ENCODE measurements around the gene TPRX2.
"Not testable (repeated sequence)": the region's sequence is repeated elsewhere in the genome, so short reads cannot be mapped to it uniquely, and the experiment has no call there.

TPRX2 gene

DNA sequence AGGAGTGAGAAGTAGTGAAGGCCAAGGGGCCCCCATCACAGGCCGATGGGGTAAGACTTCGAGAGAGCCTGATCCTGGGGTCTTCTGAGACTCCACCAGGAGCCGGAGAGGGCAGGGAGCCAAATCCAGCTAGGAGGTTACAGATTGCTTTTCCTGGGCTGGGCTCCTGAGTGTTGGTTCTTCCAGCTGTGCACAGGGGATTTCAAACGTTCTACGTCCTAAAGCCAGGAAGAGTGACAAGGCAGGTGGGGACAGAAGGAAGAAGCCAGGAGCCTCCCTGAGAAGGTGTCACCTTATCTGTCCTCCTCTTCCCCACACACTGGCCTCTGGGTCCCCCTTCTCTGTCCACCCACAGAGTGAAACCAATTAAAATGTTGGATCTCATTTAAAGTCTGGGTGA is 16.1 kb upstream of the TPRX2 start:
- intact Hi-C loops (cut with micrococcal nuclease), result no loop called here
- Mint-ChIP-seq H3K4me3 (no peak overlapping the region), H3K9me3 (no peaks in the 10 kb centered on the region), H3K36me3 (ENCODE audit: low read depth) (no peaks in the 10 kb centered on the region), H3K4me1 (ENCODE audit: low read depth) (no peaks in the 10 kb centered on the region), H3K27me3 (peaks cover 12% of the 10 kb centered on the region), H3K27ac (no peak overlapping the region)

GRCh38 chr19:47848425-47848822 is 10.6 kb upstream of the TPRX2 start:
- intact Hi-C loops (cut with micrococcal nuclease), result no loop called here
- Mint-ChIP-seq H3K27ac (no peak overlapping the region), H3K9me3 (no peaks in the 10 kb centered on the region), H3K4me3 (no peak overlapping the region), H3K36me3 (ENCODE audit: low read depth) (no peaks in the 10 kb centered on the region), H3K27me3 (peaks cover 49% of the 10 kb centered on the region), H3K4me1 (ENCODE audit: low read depth) (peaks cover 8% of the 10 kb centered on the region)

GRCh38 chr19:47848823-47849473 is 10.1 kb upstream of the TPRX2 start:
- Mint-ChIP-seq H3K27me3 (peaks cover 53% of the 10 kb centered on the region), H3K9me3 (no peaks in the 10 kb centered on the region), H3K36me3 (ENCODE audit: low read depth) (no peaks in the 10 kb centered on the region), H3K4me3 (no peak overlapping the region), H3K4me1 (ENCODE audit: low read depth) (peaks cover 8% of the 10 kb centered on the region), H3K27ac (no peak overlapping the region)
- intact Hi-C loops (cut with micrococcal nuclease), result no loop called here

- intact Hi-C loops (cut with micrococcal nuclease), result no loop called here
- peaks cover 8% of the 10 kb centered on the region for H3K4me1 Mint-ChIP-seq (ENCODE audit: low read depth)
- H3K27me3 Mint-ChIP-seq, result peaks cover 57% of the 10 kb centered on the region
- H3K9me3 Mint-ChIP-seq, result no peaks in the 10 kb centered on the region
- no peaks in the 10 kb centered on the region for H3K36me3 Mint-ChIP-seq (ENCODE audit: low read depth)
- H3K27ac Mint-ChIP-seq, result no peak overlapping the region
- H3K4me3 Mint-ChIP-seq, result no peak overlapping the region
Measured at GRCh38 chr19:47853003-47853402, 6.0 kb upstream of the TPRX2 start.

DNA sequence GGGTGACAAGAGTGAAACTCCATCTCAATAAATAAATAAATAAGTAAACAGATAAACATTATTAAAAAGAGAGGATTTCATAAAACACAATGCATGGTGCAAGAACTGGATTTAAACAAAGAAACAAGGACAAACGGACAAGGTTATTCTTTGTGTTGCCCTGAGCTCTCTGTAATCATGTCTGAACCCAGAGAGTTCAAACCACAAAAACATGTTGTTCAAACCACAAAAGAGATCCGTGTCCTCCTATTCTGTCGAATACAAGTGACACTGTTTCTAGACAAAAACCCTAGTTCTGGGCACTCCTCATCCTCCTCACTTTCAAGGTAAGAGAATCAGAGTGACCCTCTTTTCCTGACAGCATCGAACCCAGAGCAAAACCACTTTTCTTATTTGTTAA is 4.6 kb upstream of the TPRX2 start:
- intact Hi-C loops (cut with micrococcal nuclease), result no loop called here
- H3K4me3 Mint-ChIP-seq, result no peak overlapping the region
- no peaks in the 10 kb centered on the region for H3K36me3 Mint-ChIP-seq (ENCODE audit: low read depth)
- H3K9me3 Mint-ChIP-seq, result no peaks in the 10 kb centered on the region
- H3K27me3 Mint-ChIP-seq, result peaks cover 49% of the 10 kb centered on the region
- H3K27ac Mint-ChIP-seq, result no peak overlapping the region
- peaks cover 5% of the 10 kb centered on the region for H3K4me1 Mint-ChIP-seq (ENCODE audit: low read depth)

- H3K4me1 Mint-ChIP-seq (ENCODE audit: low read depth); H3K4me3 Mint-ChIP-seq; H3K36me3 Mint-ChIP-seq (ENCODE audit: low read depth); intact Hi-C loops (cut with micrococcal nuclease); H3K27ac Mint-ChIP-seq; H3K9me3 Mint-ChIP-seq: not testable (repeated sequence)
- peaks cover 42% of the 10 kb centered on the region for H3K27me3 Mint-ChIP-seq
Measured at GRCh38 chr19:47858231-47858630, 804 bp upstream of the TPRX2 start.

DNA sequence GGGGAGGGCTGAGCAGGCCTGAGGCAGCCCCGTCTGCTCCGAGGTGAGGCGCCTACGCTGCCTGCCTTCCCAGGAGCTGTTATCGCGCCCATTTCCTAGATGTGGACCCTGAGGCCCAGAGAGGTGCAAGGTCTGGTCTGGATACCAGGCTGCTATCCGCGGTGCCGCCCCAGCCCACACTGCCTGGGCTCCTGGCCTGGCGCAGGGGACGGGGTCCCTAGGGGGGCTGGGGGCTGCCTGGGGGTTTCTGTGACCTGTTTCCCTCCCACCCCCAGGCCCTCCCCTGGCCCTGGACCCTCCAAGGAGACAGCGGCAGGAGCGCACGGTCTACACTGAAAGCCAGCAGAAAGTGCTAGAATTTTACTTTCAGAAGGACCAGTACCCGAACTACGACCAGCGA is 803 bp downstream of the TPRX2 start:
- H3K4me3 Mint-ChIP-seq, result not testable (repeated sequence)

GRCh38 chr19:47860602-47861297 is 1.7 kb downstream of the TPRX2 start:
- Mint-ChIP-seq H3K36me3 (ENCODE audit: low read depth) (no peaks in the 10 kb centered on the region), H3K4me3 (no peak overlapping the region), H3K4me1 (ENCODE audit: low read depth) (no peaks in the 10 kb centered on the region), H3K27ac (no peak overlapping the region), H3K9me3 (peaks cover 9% of the 10 kb centered on the region), H3K27me3 (peaks cover 34% of the 10 kb centered on the region)
- intact Hi-C loops (cut with micrococcal nuclease), result loop anchor here (5.0 kb wide), 1 partner anchor 48 kb away; no protein-coding TSS in a partner anchor

More for the DNA sequence above, 803 bp downstream of the TPRX2 start:
- H3K36me3 Mint-ChIP-seq (ENCODE audit: low read depth); H3K4me1 Mint-ChIP-seq (ENCODE audit: low read depth); H3K27ac Mint-ChIP-seq; H3K9me3 Mint-ChIP-seq: not testable (repeated sequence)
- intact Hi-C loops (cut with micrococcal nuclease), result loop anchor here (5.0 kb wide), 1 partner anchor 48 kb away; no protein-coding TSS in a partner anchor
- peaks cover 39% of the 10 kb centered on the region for H3K27me3 Mint-ChIP-seq

- H3K27ac Mint-ChIP-seq, result no peak overlapping the region
- no peaks in the 10 kb centered on the region for H3K4me1 Mint-ChIP-seq (ENCODE audit: low read depth)
- no peaks in the 10 kb centered on the region for H3K36me3 Mint-ChIP-seq (ENCODE audit: low read depth)
- peaks cover 29% of the 10 kb centered on the region for H3K27me3 Mint-ChIP-seq
- intact Hi-C loops (cut with micrococcal nuclease), result loop anchor here (5.0 kb wide), 1 partner anchor 49 kb away; no protein-coding TSS in a partner anchor
- no peak overlapping the region for H3K4me3 Mint-ChIP-seq
- H3K9me3 Mint-ChIP-seq, result peaks cover 9% of the 10 kb centered on the region
Measured at GRCh38 chr19:47861630-47862029, 2.6 kb downstream of the TPRX2 start.

GRCh38 chr19:47863514-47863936 is 4.5 kb downstream of the TPRX2 start:
- Mint-ChIP-seq H3K27me3 (peaks cover 29% of the 10 kb centered on the region), H3K4me3 (no peak overlapping the region), H3K9me3 (peaks cover 9% of the 10 kb centered on the region), H3K4me1 (ENCODE audit: low read depth) (no peaks in the 10 kb centered on the region), H3K27ac (no peak overlapping the region), H3K36me3 (ENCODE audit: low read depth) (no peaks in the 10 kb centered on the region)
- intact Hi-C loops (cut with micrococcal nuclease), result loop anchor here (5.0 kb wide), 1 partner anchor 51 kb away; no protein-coding TSS in a partner anchor

DNA sequence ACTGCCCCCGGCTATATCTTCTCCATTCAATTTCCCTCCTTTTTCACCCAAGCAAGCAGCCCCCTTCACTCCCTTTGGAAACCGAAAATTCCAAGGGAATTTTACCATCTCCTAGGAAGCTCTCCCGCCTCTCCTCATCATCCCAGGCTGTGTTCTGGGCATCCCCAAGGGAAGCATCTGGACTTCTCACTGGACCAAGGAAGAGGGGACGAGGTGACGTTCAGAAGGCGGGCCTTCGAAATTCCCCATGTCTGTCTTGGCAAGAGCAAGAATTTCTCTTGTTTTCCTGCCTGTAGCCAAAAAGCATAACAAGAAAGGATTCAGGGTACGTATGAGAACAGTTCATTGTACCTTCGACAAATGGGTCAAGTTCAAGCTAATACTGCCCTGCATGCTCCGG is 6.1 kb downstream of the TPRX2 start:
- Mint-ChIP-seq H3K9me3 (peaks cover 9% of the 10 kb centered on the region), H3K36me3 (ENCODE audit: low read depth) (no peaks in the 10 kb centered on the region), H3K27ac (no peak overlapping the region), H3K4me3 (no peak overlapping the region), H3K27me3 (peaks cover 29% of the 10 kb centered on the region), H3K4me1 (ENCODE audit: low read depth) (no peaks in the 10 kb centered on the region)
- intact Hi-C loops (cut with micrococcal nuclease), result no loop called here

DNA sequence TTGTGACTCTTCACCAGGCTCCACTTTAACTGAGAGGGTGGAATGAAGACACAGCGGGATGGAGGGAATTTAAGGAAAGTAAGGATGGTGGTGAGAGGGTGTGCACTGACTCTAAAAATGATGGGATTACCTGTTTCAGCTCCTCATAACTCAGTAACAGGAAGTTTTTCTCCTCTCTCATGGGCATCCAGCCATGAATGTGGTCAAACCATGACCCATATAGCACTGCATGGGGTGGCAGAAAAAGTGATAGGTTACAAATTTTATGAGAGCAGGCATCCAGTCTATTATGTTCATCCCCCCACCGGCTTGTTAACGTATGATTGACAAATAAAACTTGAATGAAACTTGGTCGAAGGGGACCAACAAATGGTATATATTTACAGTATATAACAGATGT is 19.9 kb downstream of the TPRX2 start:
- intact Hi-C loops (cut with micrococcal nuclease), result no loop called here
- H3K27ac Mint-ChIP-seq, result no peak overlapping the region
- H3K36me3 Mint-ChIP-seq (ENCODE audit: low read depth), result no peaks in the 10 kb centered on the region
- no peak overlapping the region for H3K4me3 Mint-ChIP-seq
- no peaks in the 10 kb centered on the region for H3K27me3 Mint-ChIP-seq
- peaks cover 9% of the 10 kb centered on the region for H3K9me3 Mint-ChIP-seq
- H3K4me1 Mint-ChIP-seq (ENCODE audit: low read depth), result no peaks in the 10 kb centered on the region

GRCh38 chr19:47879385-47879784 is 20.4 kb downstream of the TPRX2 start:
- H3K4me1 Mint-ChIP-seq (ENCODE audit: low read depth); H3K27me3 Mint-ChIP-seq; H3K27ac Mint-ChIP-seq; H3K36me3 Mint-ChIP-seq (ENCODE audit: low read depth); H3K9me3 Mint-ChIP-seq; H3K4me3 Mint-ChIP-seq; intact Hi-C loops (cut with micrococcal nuclease): not testable (repeated sequence)

DNA sequence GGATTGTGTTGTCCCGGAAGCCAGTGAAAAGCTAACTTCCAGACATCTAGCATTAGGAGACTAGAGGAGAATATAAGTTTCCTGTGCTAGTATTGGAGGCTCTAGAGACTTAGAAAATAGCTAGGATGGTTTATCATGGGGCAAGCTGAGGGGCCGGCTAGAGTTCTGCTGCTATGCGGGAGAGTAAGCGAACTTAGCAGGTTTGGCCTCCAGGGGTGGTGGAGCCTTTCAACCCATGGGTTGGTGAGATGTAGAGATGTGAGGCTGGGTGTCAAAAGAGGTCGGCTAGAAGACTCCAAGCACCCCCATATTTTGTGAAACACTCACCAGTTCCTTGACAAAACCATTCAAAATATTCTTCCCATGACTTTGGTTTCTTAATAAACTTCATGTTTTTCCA is 22.7 kb downstream of the TPRX2 start:
- H3K4me3 Mint-ChIP-seq, result no peak overlapping the region
- no peaks in the 10 kb centered on the region for H3K4me1 Mint-ChIP-seq (ENCODE audit: low read depth)
- no peak overlapping the region for H3K27ac Mint-ChIP-seq
- no peaks in the 10 kb centered on the region for H3K36me3 Mint-ChIP-seq (ENCODE audit: low read depth)
- intact Hi-C loops (cut with micrococcal nuclease), result no loop called here
- peaks cover 9% of the 10 kb centered on the region for H3K9me3 Mint-ChIP-seq
- peaks cover 7% of the 10 kb centered on the region for H3K27me3 Mint-ChIP-seq

All from dendritic cell treated with granulocyte-macrophage colony-stimulating factor and Interleukin-4, amounts not matched to agents 40 ng/mL and 50 ng/mL, for 4 days (primary cell).